ENCODE data around the gene FAM222B. TPM values are rescaled to one million over a fixed set of nuclear protein-coding genes. Genes with fewer than 3 reads are reported as not detected.

FAM222B gene
- total RNA-seq, 1 experiment from 2014 or later: 94.6 TPM

GRCh38 chr17:28725660-28726225, 116.8 kb downstream of the FAM222B start:
- POLR2A ChIA-PET: interaction anchor here (0.6 to 6.4 kb wide), 12 partner anchors 13 to 454 kb away, joined by 3 to 310 read pairs (median 10); partner anchors contain the start of genes DHRS13, FAM222B, MYO18A and PHF12
- ATAC-seq (peak; percentile 43), DNase-seq (ENCODE audit: low spot score) (peak; percentile 77)
- peaks cover 38% of the 10 kb centered on the region for H3K36me3 Mint-ChIP-seq
- H3K27me3 Mint-ChIP-seq (ENCODE audit: low read depth): no peaks in the 10 kb centered on the region
- CTCF ChIA-PET: interaction anchor here (0.6 to 12.2 kb wide), 32 partner anchors 9 to 391 kb away, joined by 4 to 541 read pairs (median 12); partner anchors contain the start of genes BLTP2, DHRS13, ERAL1 and FAM222B
- peaks cover 50% of the 10 kb centered on the region for H3K4me1 Mint-ChIP-seq
- H3K27ac Mint-ChIP-seq: peak overlapping the region; percentile 98
- H3K9me3 Mint-ChIP-seq: no peaks in the 10 kb centered on the region
- peak overlapping the region; percentile 93 for H3K4me3 Mint-ChIP-seq
- TF ChIP-seq HMGXB4 (CRISPR knock-in tag; IDR thresholded peaks at IDR 0.05) (peak; percentile 13; the same call in 1 of the 2 replicates), SMAD4 (CRISPR knock-in tag; IDR thresholded peaks at IDR 0.05) (peak; percentile 25; the same call in 1 of the 2 replicates), ERG (CRISPR knock-in tag; IDR thresholded peaks at IDR 0.05) (peak; percentile 90), ZNF396 (CRISPR knock-in tag; IDR thresholded peaks at IDR 0.05; ENCODE audit: borderline replicate concordance) (no peak), MYBL2 (CRISPR knock-in tag; IDR thresholded peaks at IDR 0.05) (peak; percentile 89), ZNF423 (CRISPR knock-in tag; IDR thresholded peaks at IDR 0.05) (no peak), ZNF281 (CRISPR knock-in tag; IDR thresholded peaks at IDR 0.05) (peak; percentile 36; the same call in 1 of the 2 replicates), CREB1 (CRISPR knock-in tag; IDR thresholded peaks at IDR 0.05) (peak; percentile 60; the same call in 1 of the 2 replicates), PREB (CRISPR knock-in tag; IDR thresholded peaks at IDR 0.05; ENCODE audit: borderline replicate concordance) (no peak; the same call in 1 of the 2 replicates), NFATC4 (CRISPR knock-in tag; IDR thresholded peaks at IDR 0.05) (peak; percentile 98), GABPB1 (CRISPR knock-in tag; IDR thresholded peaks at IDR 0.05) (peak; percentile 34; the same call in 1 of the 2 replicates), JAZF1 (CRISPR knock-in tag; IDR thresholded peaks at IDR 0.05) (no peak), TCF7 (CRISPR knock-in tag; IDR thresholded peaks at IDR 0.05; ENCODE audit: low read depth) (peak; percentile 67; the same call in 1 of the 2 replicates), FOXP1 (CRISPR knock-in tag; IDR thresholded peaks at IDR 0.05; ENCODE audit: borderline replicate concordance) (peak; percentile 80), FOXJ3 (CRISPR knock-in tag; IDR thresholded peaks at IDR 0.05; ENCODE audit: borderline replicate concordance) (no peak), E2F5 (CRISPR knock-in tag; IDR thresholded peaks at IDR 0.05) (peak; percentile 71), TEAD1 (CRISPR knock-in tag; IDR thresholded peaks at IDR 0.05) (peak; percentile 62), SP1 (CRISPR knock-in tag; conservative IDR thresholded peaks at IDR 0.05) (peak; percentile 52), NFYB (CRISPR knock-in tag; conservative IDR thresholded peaks at IDR 0.05; ENCODE audit: low read depth) (no peak; the same call in 1 of the 2 replicates), SMAD3 (CRISPR knock-in tag; IDR thresholded peaks at IDR 0.05; ENCODE audit: borderline replicate concordance) (peak; percentile 79; the same call in 1 of the 2 replicates), PRRX2 (CRISPR knock-in tag; IDR thresholded peaks at IDR 0.05) (peak; percentile 94), RELA (CRISPR knock-in tag; IDR thresholded peaks at IDR 0.05; ENCODE audit: borderline replicate concordance) (0 out of 2 replicates have a peak, but pooled peaks have one; percentile 65), CBFB (CRISPR knock-in tag; IDR thresholded peaks at IDR 0.05; ENCODE audit: low read depth) (no peak), ZNF416 (CRISPR knock-in tag; IDR thresholded peaks at IDR 0.05) (peak; percentile 95), KAT7 (CRISPR knock-in tag; IDR thresholded peaks at IDR 0.05; ENCODE audit: borderline replicate concordance) (peak; percentile 90; the same call in 1 of the 2 replicates), E2F1 (CRISPR knock-in tag; IDR thresholded peaks at IDR 0.05) (peak; percentile 82), MAX (CRISPR knock-in tag; IDR thresholded peaks at IDR 0.05) (peak; percentile 94)

Measured in WTC11 (cell line).